GM15510 (cell line): ENCODE data around the gene EPHA10.

Experiments
- POLR2A ChIP-seq: IDR thresholded peaks from 3 replicates; pipeline ENCODE4 v1.6.1; 2011; ENCODE audit warnings: borderline replicate concordance; ENCODE audit not compliant: insufficient read length; ENCODE audit errors: extremely low read depth

EPHA10 gene

GRCh38 chr1:37705399-37705798 is 59.5 kb downstream of the EPHA10 start:
- no peak for TF ChIP-seq POLR2A

DNA sequence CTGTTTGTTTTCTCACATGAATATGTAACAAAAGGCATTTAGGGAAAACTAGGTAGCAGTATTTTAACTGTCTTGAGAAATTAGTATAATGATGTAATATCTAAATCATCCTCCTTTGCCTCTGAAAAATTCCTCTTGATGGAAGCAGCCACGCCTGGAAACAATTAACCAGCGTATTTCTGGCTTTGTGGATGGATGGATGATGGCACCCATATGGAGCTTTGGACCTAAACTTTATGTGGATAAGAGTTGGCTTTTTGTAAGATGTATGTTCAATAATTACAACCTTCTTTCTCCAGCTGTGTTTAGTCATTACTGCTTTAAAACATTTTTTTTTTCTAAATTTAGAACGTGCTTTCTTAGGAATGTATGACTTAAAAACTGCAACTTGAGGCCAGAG is 60.0 kb downstream of the EPHA10 start:
- no peak for TF ChIP-seq POLR2A

GRCh38 chr1:37703061-37703460 is 61.9 kb downstream of the EPHA10 start:
- no peak for TF ChIP-seq POLR2A

GRCh38 chr1:37701051-37701450 is 63.9 kb downstream of the EPHA10 start:
- no peak for TF ChIP-seq POLR2A

DNA sequence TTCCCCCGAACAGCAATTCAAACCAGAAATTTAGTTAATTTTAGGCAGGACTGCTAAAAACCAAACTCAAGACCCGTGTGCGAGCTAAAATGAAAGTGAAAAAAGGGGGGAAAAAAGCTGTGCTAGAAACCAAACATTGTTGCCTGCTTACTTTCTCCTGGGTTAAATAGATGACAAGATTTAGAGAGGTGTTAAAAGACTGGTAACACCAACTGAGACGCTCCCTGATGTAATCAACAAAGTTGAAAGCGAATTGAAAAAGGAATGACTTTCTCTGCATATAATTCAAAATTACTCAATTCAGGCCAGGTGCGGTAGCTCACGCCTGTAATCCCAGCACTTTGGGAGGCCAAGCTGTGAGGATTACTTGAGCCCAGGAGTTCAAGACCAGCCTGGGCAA is 65.8 kb downstream of the EPHA10 start:
- no peak for TF ChIP-seq POLR2A

- TF ChIP-seq POLR2A = no peak
Measured at GRCh38 chr1:37697737-37698136, 67.2 kb downstream of the EPHA10 start.

- TF ChIP-seq POLR2A = no peak
Measured at GRCh38 chr1:37697090-37697489, 67.8 kb downstream of the EPHA10 start.

GRCh38 chr1:37692834-37693175 is 72.1 kb downstream of the EPHA10 start:
- no peak for TF ChIP-seq POLR2A

DNA sequence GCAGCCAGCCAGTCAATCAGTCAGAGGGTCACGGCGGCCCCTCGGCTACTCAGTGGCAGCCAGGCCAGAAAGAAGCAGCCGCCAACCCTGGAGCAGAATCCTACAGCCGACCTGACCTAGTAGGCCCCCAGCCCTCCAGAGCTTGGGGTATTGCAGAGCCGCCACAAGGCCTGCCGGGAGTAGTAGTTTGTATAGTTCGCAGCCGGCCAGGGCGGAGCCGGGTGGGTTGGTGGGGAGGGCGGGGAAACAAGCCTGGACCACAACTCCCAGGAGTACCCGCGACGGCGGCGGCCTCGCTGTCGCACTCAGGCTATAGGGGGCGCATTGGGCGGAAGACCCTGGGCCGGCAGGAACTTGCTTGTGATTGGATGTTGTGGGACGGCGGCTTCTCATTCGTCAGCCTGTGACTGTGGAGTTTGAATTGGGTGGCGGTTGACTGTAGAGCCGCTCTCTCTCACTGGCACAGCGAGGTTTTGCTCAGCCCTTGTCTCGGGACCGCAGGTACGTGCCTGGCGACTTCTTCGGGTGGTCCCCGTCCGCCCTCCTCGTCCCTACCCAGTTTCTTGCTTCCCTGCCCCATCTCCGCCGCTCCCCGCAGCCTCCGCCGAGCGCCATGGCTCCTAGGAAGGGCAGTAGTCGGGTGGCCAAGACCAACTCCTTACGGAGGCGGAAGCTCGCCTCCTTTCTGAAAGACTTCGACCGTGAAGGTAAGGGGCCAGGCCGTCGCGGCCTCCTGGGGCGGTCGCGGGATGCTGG is 72.7 kb downstream of the EPHA10 start, which contains the start of gene CDCA8:
Gene CDCA8, plus strand, starts transcription at position 439 of the 756 bp plus-strand sequence. Its CDS starts 175 bp downstream, at position 614.
- TF ChIP-seq POLR2A = peak; percentile 63

- TF ChIP-seq POLR2A = peak; percentile 8
Measured at GRCh38 chr1:37691497-37692077, 73.3 kb downstream of the EPHA10 start.

GRCh38 chr1:37688926-37689325 is 76.0 kb downstream of the EPHA10 start:
- TF ChIP-seq POLR2A = no peak

DNA sequence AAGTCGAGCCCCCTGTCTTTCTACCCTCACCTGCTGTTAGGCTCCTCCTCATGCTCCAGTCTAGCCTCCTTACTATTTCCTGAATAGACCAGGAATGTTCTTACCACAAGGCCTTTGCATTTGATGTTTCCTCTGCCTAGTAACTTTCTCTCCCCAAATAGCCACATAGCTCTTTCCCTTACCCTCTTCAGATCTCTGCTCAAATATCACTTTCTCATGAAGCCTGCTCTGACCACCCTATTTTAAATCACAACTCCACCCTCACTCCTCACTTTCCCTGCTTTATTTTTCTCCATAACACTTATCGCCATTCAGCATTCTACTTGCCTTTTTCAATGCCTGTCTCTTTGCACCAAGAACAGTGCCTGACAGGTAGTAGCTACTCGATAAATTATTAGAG is 79.2 kb downstream of the EPHA10 start:
- TF ChIP-seq POLR2A = no peak

DNA sequence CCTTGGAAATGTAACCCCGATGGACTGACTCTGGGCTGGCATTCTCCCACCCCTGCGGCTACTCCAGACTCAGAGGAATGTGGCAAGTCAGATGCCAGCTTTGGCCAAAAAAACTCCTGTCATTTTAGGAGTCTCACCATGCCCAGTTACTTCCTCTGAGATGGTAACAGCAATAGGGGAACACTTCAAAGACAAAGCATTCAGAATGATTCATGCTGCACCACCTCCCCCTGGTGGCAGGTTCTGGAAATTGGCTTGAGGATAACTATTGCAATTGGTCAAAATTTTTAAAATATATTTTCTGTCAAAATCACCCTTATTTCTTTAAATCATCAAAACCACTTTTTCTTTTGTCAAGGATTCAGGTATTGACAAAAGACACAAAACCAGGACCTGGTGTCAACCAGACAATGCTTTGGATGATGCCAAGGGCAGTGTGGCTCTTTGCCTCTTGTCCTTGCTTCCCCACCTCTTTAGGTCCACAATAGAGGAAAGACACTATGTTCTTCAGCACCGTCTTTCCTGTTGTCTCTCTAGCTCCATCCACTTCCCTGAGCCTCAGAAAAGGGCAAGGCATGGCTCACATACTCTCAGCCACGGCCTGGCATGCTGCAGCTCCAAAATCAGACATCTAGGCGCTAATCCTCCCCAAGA is 82.5 kb downstream of the EPHA10 start:
- no peak for TF ChIP-seq POLR2A

DNA sequence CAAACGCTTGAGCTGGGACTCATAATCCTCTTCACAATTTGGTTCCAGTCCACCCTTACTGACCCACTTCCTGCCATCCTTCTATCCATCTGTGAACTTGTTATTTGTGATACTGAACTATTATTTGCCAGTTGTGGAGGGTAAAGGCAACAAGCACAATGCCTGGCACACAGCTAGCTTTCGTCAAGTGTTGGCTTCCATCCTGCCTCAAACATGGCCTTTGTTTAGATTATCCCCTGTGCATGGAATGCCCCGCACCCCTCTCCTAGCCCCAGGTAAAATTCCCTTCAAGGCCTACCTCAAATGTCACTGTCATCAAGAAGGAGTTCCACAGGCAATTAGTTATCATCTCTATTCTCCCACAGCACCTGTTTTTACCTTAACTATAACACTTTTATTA is 84.0 kb downstream of the EPHA10 start:
- no peak for TF ChIP-seq POLR2A

GRCh38 chr1:37677808-37678207 is 87.1 kb downstream of the EPHA10 start:
- TF ChIP-seq POLR2A = no peak

- no peak for TF ChIP-seq POLR2A
Measured at GRCh38 chr1:37677143-37677439, 87.8 kb downstream of the EPHA10 start.

GRCh38 chr1:37676281-37677142 is 88.4 kb downstream of the EPHA10 start:
- peak; percentile 27 for TF ChIP-seq POLR2A
